Neural progenitor cell (in vitro differentiated cells): ENCODE measurements around the gene PRDM2.

Experiments used
- EZH2 ChIP-seq: fragments of 200-600 bp; sonication (generic); IDR thresholded peaks from 2 replicates; pipeline ENCODE4 v1.6.1; 2017; ENCODE audit warnings: antibody characterized with exemption, mild to moderate bottlenecking, moderate library complexity
- TF ChIP-seq, protein P1 (sequence below): fragments of 200-600 bp; sonication (generic); IDR thresholded peaks from 2 replicates; pipeline ENCODE4 v1.5.1; 2017; ENCODE audit warnings: antibody characterized with exemption, mild to moderate bottlenecking

DNA sequence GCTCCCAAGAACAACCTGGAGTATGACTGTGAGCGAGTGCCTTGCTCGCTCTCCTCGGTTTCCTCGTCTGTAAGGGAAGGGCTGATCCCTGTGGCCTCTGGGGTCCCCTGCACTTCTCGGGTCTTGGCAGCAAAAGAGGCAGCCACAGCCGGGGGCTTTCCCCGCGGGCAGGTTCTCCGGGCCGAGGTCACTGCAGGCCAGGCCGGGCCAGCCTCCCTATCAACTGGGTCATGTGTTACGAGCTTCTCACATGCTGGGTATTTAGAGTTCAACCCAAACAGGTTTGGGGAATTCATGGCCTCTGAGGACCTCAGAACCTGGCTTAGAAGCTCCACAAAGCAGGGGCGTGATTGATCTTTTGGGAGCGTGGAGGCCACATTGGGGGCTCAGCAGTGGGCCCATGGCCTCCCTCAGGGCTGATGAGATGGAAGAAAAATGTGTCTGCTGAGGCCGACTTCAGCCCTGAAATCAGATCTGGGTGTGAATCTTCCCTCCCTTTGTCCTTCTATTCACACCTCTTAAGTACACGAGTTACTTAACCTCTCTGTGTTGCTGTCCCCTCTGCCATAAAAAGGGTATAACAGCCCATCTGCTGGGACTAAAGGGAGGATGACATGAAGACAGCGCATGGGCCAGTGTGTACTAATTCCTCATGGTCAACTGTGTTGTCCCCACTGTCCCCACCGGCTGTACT lies 103.7 kb downstream of the PRDM2 start:
- TF ChIP-seq, protein P1, sequence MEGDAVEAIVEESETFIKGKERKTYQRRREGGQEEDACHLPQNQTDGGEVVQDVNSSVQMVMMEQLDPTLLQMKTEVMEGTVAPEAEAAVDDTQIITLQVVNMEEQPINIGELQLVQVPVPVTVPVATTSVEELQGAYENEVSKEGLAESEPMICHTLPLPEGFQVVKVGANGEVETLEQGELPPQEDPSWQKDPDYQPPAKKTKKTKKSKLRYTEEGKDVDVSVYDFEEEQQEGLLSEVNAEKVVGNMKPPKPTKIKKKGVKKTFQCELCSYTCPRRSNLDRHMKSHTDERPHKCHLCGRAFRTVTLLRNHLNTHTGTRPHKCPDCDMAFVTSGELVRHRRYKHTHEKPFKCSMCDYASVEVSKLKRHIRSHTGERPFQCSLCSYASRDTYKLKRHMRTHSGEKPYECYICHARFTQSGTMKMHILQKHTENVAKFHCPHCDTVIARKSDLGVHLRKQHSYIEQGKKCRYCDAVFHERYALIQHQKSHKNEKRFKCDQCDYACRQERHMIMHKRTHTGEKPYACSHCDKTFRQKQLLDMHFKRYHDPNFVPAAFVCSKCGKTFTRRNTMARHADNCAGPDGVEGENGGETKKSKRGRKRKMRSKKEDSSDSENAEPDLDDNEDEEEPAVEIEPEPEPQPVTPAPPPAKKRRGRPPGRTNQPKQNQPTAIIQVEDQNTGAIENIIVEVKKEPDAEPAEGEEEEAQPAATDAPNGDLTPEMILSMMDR: no peak
- TF ChIP-seq EZH2: no peak
